ENCODE data around the gene KDELR3.

The KDELR3 gene

DNA sequence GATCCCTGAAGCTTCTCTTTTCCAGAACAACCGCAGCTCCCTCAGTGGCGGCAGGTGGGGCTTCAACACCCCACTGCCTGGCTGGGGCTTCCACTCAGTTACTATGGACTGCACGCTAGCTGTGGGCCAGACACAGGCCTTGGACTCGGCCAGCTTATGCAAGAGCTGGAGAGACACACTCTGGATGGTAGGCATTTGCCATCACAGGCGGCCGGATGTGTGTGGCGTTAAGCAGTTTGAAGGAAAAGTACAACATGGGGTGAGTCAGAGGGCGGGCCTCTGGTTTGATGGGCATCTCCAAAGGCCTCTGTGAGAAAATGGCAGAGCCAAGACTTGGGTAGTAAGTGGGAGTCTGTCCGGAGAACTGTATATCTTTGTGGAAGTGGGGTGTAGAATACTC is 30.5 kb upstream of the KDELR3 start:
- H3K9ac ChIP-seq (ENCODE audit: low read depth in 1 of 2, low read length in 2 of 2), result no peak overlapping the region

DNA sequence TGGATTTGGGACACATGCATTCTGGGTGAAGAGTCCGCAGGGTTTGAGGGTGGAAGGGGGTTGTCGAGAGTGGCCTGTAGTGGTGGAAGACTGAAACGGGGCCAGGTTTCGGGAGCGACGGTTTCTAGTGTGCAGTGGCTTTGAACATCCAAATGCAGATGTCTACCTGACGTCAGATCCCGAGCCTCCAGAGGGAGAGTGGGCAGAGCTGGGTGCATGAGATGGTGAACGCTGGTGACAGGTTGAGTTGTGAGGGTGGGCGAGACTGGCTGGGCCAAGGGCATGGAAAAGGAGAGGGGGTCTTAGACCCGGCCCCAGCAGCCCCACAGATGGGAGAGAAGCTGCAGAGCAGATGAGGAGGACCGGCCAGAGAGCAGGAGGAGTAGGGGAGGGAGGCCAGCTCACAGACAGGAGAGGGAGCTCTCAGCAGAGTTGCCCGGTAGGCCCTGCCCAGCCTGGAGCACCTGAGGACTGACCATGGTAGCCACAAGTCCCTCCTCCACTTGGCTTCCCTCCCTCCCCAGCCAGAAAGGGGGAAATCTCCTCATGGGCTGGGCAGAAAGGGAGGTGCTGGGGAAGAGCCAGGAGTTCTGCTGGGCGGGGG is 27.0 kb upstream of the KDELR3 start:
- Histone ChIP-seq H3K4me3 (ENCODE audit: low read length in 2 of 2) (no peak overlapping the region), H3K27ac (ENCODE audit: low read depth in 2 of 2, low read length in 2 of 2) (no peak overlapping the region), H3K9ac (ENCODE audit: low read depth in 1 of 2, low read length in 2 of 2) (no peak overlapping the region), H3K9me3 (ENCODE audit: control insufficient read depth in 2 of 2, low read length in 2 of 2) (no peaks in the 10 kb centered on the region), H3K27me3 (ENCODE audit: control insufficient read depth in 2 of 2, insufficient read depth in 2 of 2, low read length in 2 of 2) (peaks cover 21 to 24% of the 10 kb centered on the region in 2 donors), H3K36me3 (ENCODE audit: control insufficient read depth in 2 of 2, insufficient read depth in 2 of 2, low read length in 2 of 2) (no peaks in the 10 kb centered on the region), H3K4me1 (ENCODE audit: control insufficient read depth in 2 of 2, insufficient read depth in 2 of 2, low read length in 2 of 2) (no peaks in the 10 kb centered on the region)

More for the DNA sequence above, 30.5 kb upstream of the KDELR3 start:
- Histone ChIP-seq H3K36me3 (ENCODE audit: control insufficient read depth in 2 of 2, insufficient read depth in 2 of 2, low read length in 2 of 2) (no peaks in the 10 kb centered on the region), H3K4me3 (ENCODE audit: low read length in 2 of 2) (no peak overlapping the region), H3K4me1 (ENCODE audit: control insufficient read depth in 2 of 2, insufficient read depth in 2 of 2, low read length in 2 of 2) (no peaks in the 10 kb centered on the region), H3K27ac (ENCODE audit: low read depth in 2 of 2, low read length in 2 of 2) (no peak overlapping the region), H3K27me3 (ENCODE audit: control insufficient read depth in 2 of 2, insufficient read depth in 2 of 2, low read length in 2 of 2) (peaks cover 3 to 5% of the 10 kb centered on the region in 2 donors), H3K9me3 (ENCODE audit: control insufficient read depth in 2 of 2, low read length in 2 of 2) (no peaks in the 10 kb centered on the region)

GRCh38 chr22:38441620-38442287 is 26.1 kb upstream of the KDELR3 start:
- Histone ChIP-seq H3K4me3 (ENCODE audit: low read length in 2 of 2) (no peak overlapping the region), H3K27me3 (ENCODE audit: control insufficient read depth in 2 of 2, insufficient read depth in 2 of 2, low read length in 2 of 2) (peaks cover 23 to 24% of the 10 kb centered on the region in 2 donors), H3K9me3 (ENCODE audit: control insufficient read depth in 2 of 2, low read length in 2 of 2) (no peaks in the 10 kb centered on the region), H3K9ac (ENCODE audit: low read depth in 1 of 2, low read length in 2 of 2) (no peak overlapping the region), H3K27ac (ENCODE audit: low read depth in 2 of 2, low read length in 2 of 2) (no peak overlapping the region), H3K36me3 (ENCODE audit: control insufficient read depth in 2 of 2, insufficient read depth in 2 of 2, low read length in 2 of 2) (no peaks in the 10 kb centered on the region), H3K4me1 (ENCODE audit: control insufficient read depth in 2 of 2, insufficient read depth in 2 of 2, low read length in 2 of 2) (no peaks in the 10 kb centered on the region)

DNA sequence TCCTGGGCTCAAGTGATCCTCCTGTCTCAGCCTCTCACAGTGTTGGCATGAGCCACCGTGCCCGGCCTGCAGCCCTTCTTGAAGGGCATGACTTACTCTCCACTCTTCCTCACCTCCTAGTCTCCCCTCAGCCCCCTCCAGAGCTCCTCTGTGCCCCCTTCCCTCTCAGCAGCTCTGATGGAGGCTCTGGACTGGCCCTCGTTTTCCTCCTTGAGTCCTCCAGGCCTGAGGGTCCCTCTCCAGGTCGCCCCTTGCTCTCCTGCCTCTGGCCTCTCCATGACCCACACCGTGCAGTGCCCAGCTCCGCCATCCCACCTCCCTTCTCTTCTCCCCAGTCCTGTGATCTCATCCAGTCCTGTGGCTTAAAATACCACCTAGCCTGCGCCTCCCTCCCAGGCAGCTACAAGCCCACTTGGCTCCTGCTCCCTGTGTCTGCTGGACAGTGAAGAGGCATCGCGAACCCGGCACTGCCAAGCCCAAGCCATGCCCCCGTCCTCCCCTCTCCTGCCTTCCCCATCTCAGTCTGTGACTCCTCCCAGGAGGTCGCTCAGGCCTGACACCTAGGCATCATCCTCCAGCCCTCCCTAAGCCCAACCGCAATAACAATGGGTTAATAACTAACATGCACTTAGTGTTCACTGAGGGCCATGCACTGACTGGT is 24.8 kb upstream of the KDELR3 start:
- Histone ChIP-seq H3K9ac (ENCODE audit: low read depth in 1 of 2, low read length in 2 of 2) (no peak overlapping the region), H3K4me1 (ENCODE audit: control insufficient read depth in 2 of 2, insufficient read depth in 2 of 2, low read length in 2 of 2) (no peaks in the 10 kb centered on the region), H3K9me3 (ENCODE audit: control insufficient read depth in 2 of 2, low read length in 2 of 2) (no peaks in the 10 kb centered on the region), H3K4me3 (ENCODE audit: low read length in 2 of 2) (no peak overlapping the region), H3K36me3 (ENCODE audit: control insufficient read depth in 2 of 2, insufficient read depth in 2 of 2, low read length in 2 of 2) (no peaks in the 10 kb centered on the region), H3K27ac (ENCODE audit: low read depth in 2 of 2, low read length in 2 of 2) (no peak overlapping the region), H3K27me3 (ENCODE audit: control insufficient read depth in 2 of 2, insufficient read depth in 2 of 2, low read length in 2 of 2) (peaks cover 23 to 24% of the 10 kb centered on the region in 2 donors)

DNA sequence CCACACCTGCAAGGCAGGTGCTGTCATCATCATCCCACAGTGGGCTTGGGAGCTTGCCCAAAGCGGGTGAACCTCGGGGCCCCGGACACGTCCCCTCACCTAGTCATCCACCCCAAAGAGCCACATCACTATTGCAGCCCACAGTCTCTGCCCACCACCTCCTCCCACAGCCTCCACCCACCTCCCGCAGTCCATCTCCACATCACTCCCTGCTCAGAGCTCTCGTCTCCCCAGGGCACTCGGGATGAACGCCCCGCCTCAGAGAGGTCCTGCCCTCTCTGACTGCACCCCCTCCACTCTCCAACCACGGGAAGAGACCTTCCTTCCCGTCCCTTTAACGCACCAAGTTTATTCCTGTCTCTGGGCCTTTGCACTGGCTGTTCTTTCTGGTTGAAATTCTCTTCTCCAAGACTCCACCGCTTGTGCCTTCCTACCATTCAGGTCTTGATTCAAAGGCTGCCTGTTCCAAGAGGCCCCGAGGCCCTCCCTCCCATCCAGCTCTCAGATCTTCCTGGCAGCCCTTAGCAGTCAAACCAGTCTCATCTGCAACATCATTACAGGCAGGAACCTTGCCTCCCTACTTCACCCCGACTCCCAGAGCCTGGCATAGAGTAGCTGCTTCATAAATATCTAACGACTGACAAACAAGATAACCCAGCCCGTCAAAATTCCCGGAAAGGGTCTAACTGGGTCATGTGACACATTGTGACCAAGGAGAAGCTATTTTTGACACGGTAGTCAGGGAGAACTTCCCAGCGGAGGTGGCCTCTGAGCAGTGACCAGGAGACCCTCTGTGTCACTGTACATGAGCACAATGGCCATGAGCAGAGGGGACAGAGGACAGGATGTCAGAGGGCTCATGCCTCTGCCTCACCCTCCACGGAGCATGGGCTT is 24.0 kb upstream of the KDELR3 start:
- Histone ChIP-seq H3K27me3 (ENCODE audit: control insufficient read depth in 2 of 2, insufficient read depth in 2 of 2, low read length in 2 of 2) (peaks cover 23 to 24% of the 10 kb centered on the region in 2 donors), H3K9ac (ENCODE audit: low read depth in 1 of 2, low read length in 2 of 2) (no peak overlapping the region), H3K9me3 (ENCODE audit: control insufficient read depth in 2 of 2, low read length in 2 of 2) (no peaks in the 10 kb centered on the region), H3K4me3 (ENCODE audit: low read length in 2 of 2) (no peak overlapping the region), H3K27ac (ENCODE audit: low read depth in 2 of 2, low read length in 2 of 2) (no peak overlapping the region), H3K36me3 (ENCODE audit: control insufficient read depth in 2 of 2, insufficient read depth in 2 of 2, low read length in 2 of 2) (no peaks in the 10 kb centered on the region), H3K4me1 (ENCODE audit: control insufficient read depth in 2 of 2, insufficient read depth in 2 of 2, low read length in 2 of 2) (no peaks in the 10 kb centered on the region)

GRCh38 chr22:38444783-38445182 is 23.1 kb upstream of the KDELR3 start:
- H3K4me1 ChIP-seq (ENCODE audit: control insufficient read depth in 2 of 2, insufficient read depth in 2 of 2, low read length in 2 of 2), result no peaks in the 10 kb centered on the region
- H3K27ac ChIP-seq (ENCODE audit: low read depth in 2 of 2, low read length in 2 of 2), result no peak overlapping the region
- no peaks in the 10 kb centered on the region for H3K9me3 ChIP-seq (ENCODE audit: control insufficient read depth in 2 of 2, low read length in 2 of 2)
- H3K36me3 ChIP-seq (ENCODE audit: control insufficient read depth in 2 of 2, insufficient read depth in 2 of 2, low read length in 2 of 2), result no peaks in the 10 kb centered on the region
- H3K4me3 ChIP-seq (ENCODE audit: low read length in 2 of 2), result no peak overlapping the region
- H3K27me3 ChIP-seq (ENCODE audit: control insufficient read depth in 2 of 2, insufficient read depth in 2 of 2, low read length in 2 of 2), result peaks cover 23 to 28% of the 10 kb centered on the region in 2 donors
- no peak overlapping the region for H3K9ac ChIP-seq (ENCODE audit: low read depth in 1 of 2, low read length in 2 of 2)

- Histone ChIP-seq H3K9ac (ENCODE audit: low read depth in 1 of 2, low read length in 2 of 2) (no peak overlapping the region), H3K4me1 (ENCODE audit: control insufficient read depth in 2 of 2, insufficient read depth in 2 of 2, low read length in 2 of 2) (no peaks in the 10 kb centered on the region), H3K27me3 (ENCODE audit: control insufficient read depth in 2 of 2, insufficient read depth in 2 of 2, low read length in 2 of 2) (peaks cover 24 to 34% of the 10 kb centered on the region in 2 donors), H3K36me3 (ENCODE audit: control insufficient read depth in 2 of 2, insufficient read depth in 2 of 2, low read length in 2 of 2) (no peaks in the 10 kb centered on the region), H3K9me3 (ENCODE audit: control insufficient read depth in 2 of 2, low read length in 2 of 2) (no peaks in the 10 kb centered on the region), H3K27ac (ENCODE audit: low read depth in 2 of 2, low read length in 2 of 2) (no peak overlapping the region), H3K4me3 (ENCODE audit: low read length in 2 of 2) (no peak overlapping the region)
Measured at GRCh38 chr22:38446018-38446601, 21.8 kb upstream of the KDELR3 start.

- peaks cover 34 to 40% of the 10 kb centered on the region in 2 donors for H3K27me3 ChIP-seq (ENCODE audit: control insufficient read depth in 2 of 2, insufficient read depth in 2 of 2, low read length in 2 of 2)
- no peaks in the 10 kb centered on the region for H3K4me1 ChIP-seq (ENCODE audit: control insufficient read depth in 2 of 2, insufficient read depth in 2 of 2, low read length in 2 of 2)
Measured at GRCh38 chr22:38448945-38449745, 18.8 kb upstream of the KDELR3 start.

GRCh38 chr22:38449776-38450175 is 18.1 kb upstream of the KDELR3 start:
- Histone ChIP-seq H3K27me3 (ENCODE audit: control insufficient read depth in 2 of 2, insufficient read depth in 2 of 2, low read length in 2 of 2) (peaks cover 34 to 37% of the 10 kb centered on the region in 2 donors), H3K36me3 (ENCODE audit: control insufficient read depth in 2 of 2, insufficient read depth in 2 of 2, low read length in 2 of 2) (no peaks in the 10 kb centered on the region), H3K4me1 (ENCODE audit: control insufficient read depth in 2 of 2, insufficient read depth in 2 of 2, low read length in 2 of 2) (peaks cover 3 to 6% of the 10 kb centered on the region in 2 donors), H3K9me3 (ENCODE audit: control insufficient read depth in 2 of 2, low read length in 2 of 2) (no peaks in the 10 kb centered on the region), H3K9ac (ENCODE audit: low read depth in 1 of 2, low read length in 2 of 2) (no peak overlapping the region), H3K4me3 (ENCODE audit: low read length in 2 of 2) (no peak overlapping the region), H3K27ac (ENCODE audit: low read depth in 2 of 2, low read length in 2 of 2) (no peak overlapping the region)

More at GRCh38 chr22:38448945-38449745, 18.8 kb upstream of the KDELR3 start:
- no peaks in the 10 kb centered on the region for H3K9me3 ChIP-seq (ENCODE audit: control insufficient read depth in 2 of 2, low read length in 2 of 2)
- no peaks in the 10 kb centered on the region for H3K36me3 ChIP-seq (ENCODE audit: control insufficient read depth in 2 of 2, insufficient read depth in 2 of 2, low read length in 2 of 2)
- H3K4me3 ChIP-seq (ENCODE audit: low read length in 2 of 2), result no peak overlapping the region
- no peak overlapping the region for H3K27ac ChIP-seq (ENCODE audit: low read depth in 2 of 2, low read length in 2 of 2)
- H3K9ac ChIP-seq (ENCODE audit: low read depth in 1 of 2, low read length in 2 of 2), result no peak overlapping the region
